Measurements from ENCODE around the gene TRIM32.

TRIM32 gene

DNA sequence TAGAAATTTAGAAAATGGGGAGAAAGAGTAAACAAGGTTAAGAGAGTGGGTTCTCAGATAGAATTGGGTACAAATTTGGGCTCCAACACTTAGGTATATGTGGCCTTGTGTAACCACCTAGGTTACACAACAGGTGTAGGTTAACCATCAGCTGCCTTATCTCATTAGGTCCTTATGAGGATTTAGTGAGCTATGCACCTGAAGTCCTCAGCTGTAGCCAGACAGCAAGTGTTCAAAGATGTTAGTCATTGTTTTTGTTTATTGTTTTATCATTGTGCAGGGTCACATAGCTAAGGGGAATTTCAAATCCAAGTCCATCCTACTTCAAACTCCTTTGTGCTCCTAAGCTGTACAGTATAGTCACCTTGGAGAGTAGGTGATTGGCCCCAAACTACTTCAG is 970 bp upstream of the TRIM32 start:
- H4K20me1 ChIP-seq (ENCODE audit: insufficient read depth, low read length, poor library complexity, severe bottlenecking): peaks cover 3% of the 10 kb centered on the region
- TF ChIP-seq, protein P1, sequence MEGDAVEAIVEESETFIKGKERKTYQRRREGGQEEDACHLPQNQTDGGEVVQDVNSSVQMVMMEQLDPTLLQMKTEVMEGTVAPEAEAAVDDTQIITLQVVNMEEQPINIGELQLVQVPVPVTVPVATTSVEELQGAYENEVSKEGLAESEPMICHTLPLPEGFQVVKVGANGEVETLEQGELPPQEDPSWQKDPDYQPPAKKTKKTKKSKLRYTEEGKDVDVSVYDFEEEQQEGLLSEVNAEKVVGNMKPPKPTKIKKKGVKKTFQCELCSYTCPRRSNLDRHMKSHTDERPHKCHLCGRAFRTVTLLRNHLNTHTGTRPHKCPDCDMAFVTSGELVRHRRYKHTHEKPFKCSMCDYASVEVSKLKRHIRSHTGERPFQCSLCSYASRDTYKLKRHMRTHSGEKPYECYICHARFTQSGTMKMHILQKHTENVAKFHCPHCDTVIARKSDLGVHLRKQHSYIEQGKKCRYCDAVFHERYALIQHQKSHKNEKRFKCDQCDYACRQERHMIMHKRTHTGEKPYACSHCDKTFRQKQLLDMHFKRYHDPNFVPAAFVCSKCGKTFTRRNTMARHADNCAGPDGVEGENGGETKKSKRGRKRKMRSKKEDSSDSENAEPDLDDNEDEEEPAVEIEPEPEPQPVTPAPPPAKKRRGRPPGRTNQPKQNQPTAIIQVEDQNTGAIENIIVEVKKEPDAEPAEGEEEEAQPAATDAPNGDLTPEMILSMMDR (conservative IDR thresholded peaks at IDR 0.05; ENCODE audit: low read length): no peak
- no peak for TF ChIP-seq EZH2phosphoT487 (IDR thresholded peaks at IDR 0.05; ENCODE audit: borderline replicate concordance)
- H3K79me2 ChIP-seq (ENCODE audit: insufficient read depth, low read length): peaks cover 19% of the 10 kb centered on the region
- no peaks in the 10 kb centered on the region for H3K36me3 ChIP-seq (ENCODE audit: insufficient read depth, low read length)
- H3K4me2 ChIP-seq (ENCODE audit: low read depth, low read length, poor library complexity, severe bottlenecking): peak overlapping the region; percentile 84
- H3K4me1 ChIP-seq (ENCODE audit: insufficient read depth, low read length, poor library complexity, severe bottlenecking): peaks cover 40% of the 10 kb centered on the region
- H3K4me3 ChIP-seq (ENCODE audit: low read length, poor library complexity, severe bottlenecking): peak overlapping the region; percentile 95
- H3K9ac ChIP-seq (ENCODE audit: low read depth, low read length, poor library complexity, severe bottlenecking): peak overlapping the region; percentile 83
- H3K9me3 ChIP-seq (ENCODE audit: insufficient read depth, low read depth, low read length): peaks cover 3% of the 10 kb centered on the region; the same call in 1 of the 2 replicates
- no peaks in the 10 kb centered on the region for H3K9me2 ChIP-seq (replicated peaks; ENCODE audit: low read depth, low read length)
- no peaks in the 10 kb centered on the region for H3F3A ChIP-seq (ENCODE audit: low read depth)
- no peaks in the 10 kb centered on the region for H3K27me3 ChIP-seq (ENCODE audit: insufficient read depth, low read length, poor library complexity, severe bottlenecking)
- H2AFZ ChIP-seq (ENCODE audit: low read length): 0 out of 2 replicates have a peak overlapping the region, but pooled peaks have one; percentile 76

DNA sequence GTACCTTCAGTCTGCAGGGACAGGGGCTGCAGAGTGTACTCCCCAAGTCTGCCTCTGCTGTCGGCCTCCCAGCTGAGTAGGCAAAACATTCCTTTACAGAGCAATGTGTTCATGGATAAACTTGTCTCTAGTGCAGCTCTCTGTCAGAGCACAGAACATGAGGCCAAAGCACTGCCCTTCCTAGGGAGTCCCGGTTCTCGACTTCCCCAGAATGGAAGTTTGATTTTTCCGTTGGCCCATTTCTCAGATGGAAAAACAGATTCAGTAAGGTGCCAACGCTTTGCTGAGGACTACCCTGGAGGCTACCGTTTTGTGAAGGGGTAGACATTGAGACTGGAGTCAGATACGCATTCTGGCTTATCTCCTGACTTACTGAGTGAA is 422 bp upstream of the TRIM32 start:
- Histone ChIP-seq H3K9me2 (replicated peaks; ENCODE audit: low read depth, low read length) (no peaks in the 10 kb centered on the region), H3K9ac (ENCODE audit: low read depth, low read length, poor library complexity, severe bottlenecking) (peak overlapping the region; percentile 83), H3K4me3 (ENCODE audit: low read length, poor library complexity, severe bottlenecking) (peak overlapping the region; percentile 95), H3K79me2 (ENCODE audit: insufficient read depth, low read length) (peaks cover 19% of the 10 kb centered on the region), H3K36me3 (ENCODE audit: insufficient read depth, low read length) (no peaks in the 10 kb centered on the region), H3K4me2 (ENCODE audit: low read depth, low read length, poor library complexity, severe bottlenecking) (peak overlapping the region; percentile 84), H3K9me3 (ENCODE audit: insufficient read depth, low read depth, low read length) (peaks cover 3% of the 10 kb centered on the region; the same call in 1 of the 2 replicates), H3F3A (ENCODE audit: low read depth) (no peaks in the 10 kb centered on the region), H4K20me1 (ENCODE audit: insufficient read depth, low read length, poor library complexity, severe bottlenecking) (peaks cover 3% of the 10 kb centered on the region), H3K27me3 (ENCODE audit: insufficient read depth, low read length, poor library complexity, severe bottlenecking) (no peaks in the 10 kb centered on the region), H2AFZ (ENCODE audit: low read length) (peak overlapping the region; percentile 76), H3K4me1 (ENCODE audit: insufficient read depth, low read length, poor library complexity, severe bottlenecking) (peaks cover 45% of the 10 kb centered on the region)
- no peak for TF ChIP-seq EZH2phosphoT487 (IDR thresholded peaks at IDR 0.05; ENCODE audit: borderline replicate concordance)
- TF ChIP-seq, protein P1 (conservative IDR thresholded peaks at IDR 0.05; ENCODE audit: low read length): no peak

DNA sequence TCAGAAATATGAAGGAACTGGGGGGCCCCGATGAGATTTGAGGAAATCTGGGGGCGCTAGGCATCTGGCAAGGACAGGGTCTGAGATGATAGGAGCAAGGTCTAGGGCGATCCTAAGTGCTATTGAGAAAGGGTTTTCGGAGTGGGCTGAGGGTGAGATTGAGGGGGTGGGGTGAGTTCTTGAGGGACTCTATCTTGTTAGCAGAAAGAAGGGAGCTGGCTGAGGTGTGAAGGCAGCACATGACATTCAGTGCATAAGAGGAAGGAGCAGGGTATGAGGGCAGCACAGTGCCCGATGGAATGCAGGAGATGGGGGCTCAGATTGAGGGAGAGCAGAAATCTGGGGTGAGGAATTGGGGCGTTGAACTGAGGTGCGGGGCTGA is 640 bp downstream of the TRIM32 start:
- Histone ChIP-seq H4K20me1 (ENCODE audit: insufficient read depth, low read length, poor library complexity, severe bottlenecking) (peaks cover 3% of the 10 kb centered on the region), H3K4me3 (ENCODE audit: low read length, poor library complexity, severe bottlenecking) (peak overlapping the region; percentile 95), H3K4me2 (ENCODE audit: low read depth, low read length, poor library complexity, severe bottlenecking) (peak overlapping the region; percentile 95), H3K79me2 (ENCODE audit: insufficient read depth, low read length) (peaks cover 19% of the 10 kb centered on the region), H3K9me2 (replicated peaks; ENCODE audit: low read depth, low read length) (no peaks in the 10 kb centered on the region), H3K9me3 (ENCODE audit: insufficient read depth, low read depth, low read length) (peaks cover 3% of the 10 kb centered on the region; the same call in 1 of the 2 replicates), H2AFZ (ENCODE audit: low read length) (peak overlapping the region; percentile 76), H3K27me3 (ENCODE audit: insufficient read depth, low read length, poor library complexity, severe bottlenecking) (no peaks in the 10 kb centered on the region), H3K4me1 (ENCODE audit: insufficient read depth, low read length, poor library complexity, severe bottlenecking) (peaks cover 54% of the 10 kb centered on the region), H3K9ac (ENCODE audit: low read depth, low read length, poor library complexity, severe bottlenecking) (peak overlapping the region; percentile 83), H3F3A (ENCODE audit: low read depth) (no peaks in the 10 kb centered on the region), H3K36me3 (ENCODE audit: insufficient read depth, low read length) (no peaks in the 10 kb centered on the region)
- no peak for TF ChIP-seq EZH2phosphoT487 (IDR thresholded peaks at IDR 0.05; ENCODE audit: borderline replicate concordance)
- TF ChIP-seq, protein P1 (conservative IDR thresholded peaks at IDR 0.05; ENCODE audit: low read length): no peak

Data from Loucy (cell line).